ENCODE results near the gene AGTPBP1.
"Not testable (repeated sequence)": the region's sequence is repeated elsewhere in the genome, so short reads cannot be mapped to it uniquely, and the experiment has no call there.

DNA sequence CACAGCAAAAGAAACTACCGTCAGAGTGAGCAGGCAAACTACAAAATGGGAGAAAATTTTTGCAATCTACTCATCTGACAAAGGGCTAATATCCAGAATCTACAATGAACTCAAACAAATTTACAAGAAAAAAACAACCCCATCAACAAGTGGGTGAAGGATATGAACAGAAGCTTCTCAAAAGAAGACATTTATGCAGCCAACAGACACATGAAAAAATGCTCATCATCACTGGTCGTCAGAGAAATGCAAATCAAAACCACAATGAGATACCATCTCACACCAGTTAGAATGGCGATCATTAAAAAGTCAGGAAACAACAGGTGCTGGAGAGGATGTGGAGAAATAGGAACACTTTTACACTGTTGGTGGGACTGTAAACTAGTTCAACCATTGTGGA, 20.0 kb upstream of the AGTPBP1 start:
- TF ChIP-seq, protein P1, sequence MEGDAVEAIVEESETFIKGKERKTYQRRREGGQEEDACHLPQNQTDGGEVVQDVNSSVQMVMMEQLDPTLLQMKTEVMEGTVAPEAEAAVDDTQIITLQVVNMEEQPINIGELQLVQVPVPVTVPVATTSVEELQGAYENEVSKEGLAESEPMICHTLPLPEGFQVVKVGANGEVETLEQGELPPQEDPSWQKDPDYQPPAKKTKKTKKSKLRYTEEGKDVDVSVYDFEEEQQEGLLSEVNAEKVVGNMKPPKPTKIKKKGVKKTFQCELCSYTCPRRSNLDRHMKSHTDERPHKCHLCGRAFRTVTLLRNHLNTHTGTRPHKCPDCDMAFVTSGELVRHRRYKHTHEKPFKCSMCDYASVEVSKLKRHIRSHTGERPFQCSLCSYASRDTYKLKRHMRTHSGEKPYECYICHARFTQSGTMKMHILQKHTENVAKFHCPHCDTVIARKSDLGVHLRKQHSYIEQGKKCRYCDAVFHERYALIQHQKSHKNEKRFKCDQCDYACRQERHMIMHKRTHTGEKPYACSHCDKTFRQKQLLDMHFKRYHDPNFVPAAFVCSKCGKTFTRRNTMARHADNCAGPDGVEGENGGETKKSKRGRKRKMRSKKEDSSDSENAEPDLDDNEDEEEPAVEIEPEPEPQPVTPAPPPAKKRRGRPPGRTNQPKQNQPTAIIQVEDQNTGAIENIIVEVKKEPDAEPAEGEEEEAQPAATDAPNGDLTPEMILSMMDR (IDR thresholded peaks at IDR 0.05), result not testable (repeated sequence)
- TF ChIP-seq POLR2A (IDR thresholded peaks at IDR 0.05), result not testable (repeated sequence)
